ENCODE data around the gene ARHGEF17.

ARHGEF17 gene

GRCh38 chr11:73382183-73382582 lies 74.1 kb downstream of the ARHGEF17 start:
- TF ChIP-seq ZNF274 (IDR thresholded peaks at IDR 0.05; ENCODE audit: low read depth, low read length): no peak
- H3K4me3 ChIP-seq (ENCODE audit: low read length): no peak overlapping the region

DNA sequence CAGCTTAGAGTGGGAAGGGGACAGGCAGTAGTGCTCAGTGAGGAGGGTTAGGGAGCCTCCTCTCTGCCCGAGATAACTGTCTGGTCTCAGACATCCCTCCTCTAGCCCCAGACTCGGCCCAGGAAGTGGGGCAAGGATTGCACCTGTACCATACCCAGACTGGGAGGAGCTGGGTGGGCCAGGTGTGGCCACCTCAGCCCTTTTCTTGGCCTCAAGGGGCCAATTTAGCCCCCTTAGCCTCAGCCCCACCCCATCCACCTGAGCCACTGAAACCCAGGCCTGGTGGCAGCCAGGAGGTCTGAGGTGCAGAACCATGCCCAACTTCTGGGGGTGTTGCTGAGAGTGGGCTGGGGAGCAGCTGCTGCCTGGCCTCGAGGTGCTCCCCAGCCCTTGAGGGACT lies 74.7 kb downstream of the ARHGEF17 start:
- no peak overlapping the region; the same call in 1 of the 2 replicates for H3K4me3 ChIP-seq (ENCODE audit: low read length)
- no peak for TF ChIP-seq ZNF274 (IDR thresholded peaks at IDR 0.05; ENCODE audit: low read depth, low read length)

- no peak for TF ChIP-seq ZNF274 (IDR thresholded peaks at IDR 0.05; ENCODE audit: low read depth, low read length)
- no peak overlapping the region; the same call in 1 of the 2 replicates for H3K4me3 ChIP-seq (ENCODE audit: low read length)
Measured at GRCh38 chr11:73383249-73384124, 75.4 kb downstream of the ARHGEF17 start.

DNA sequence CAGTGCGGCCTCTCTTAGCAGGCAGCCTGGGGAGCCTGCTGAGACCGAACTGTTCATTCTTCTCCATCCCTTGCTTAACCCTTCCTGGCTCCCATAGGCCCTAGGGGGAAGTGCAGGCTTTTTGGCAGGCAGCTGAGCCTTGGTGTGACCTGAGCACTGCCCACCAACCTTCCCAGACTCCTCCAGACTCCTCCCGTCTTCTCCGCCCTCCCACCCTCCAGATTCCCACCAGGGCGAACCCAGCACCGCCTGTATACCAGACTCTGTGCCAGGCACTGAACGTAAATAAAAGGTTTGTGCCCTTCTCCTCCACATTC lies 76.0 kb downstream of the ARHGEF17 start:
- H3K4me3 ChIP-seq (ENCODE audit: low read length): no peak overlapping the region
- no peak for TF ChIP-seq ZNF274 (IDR thresholded peaks at IDR 0.05; ENCODE audit: low read depth, low read length)

- no peak overlapping the region for H3K4me3 ChIP-seq (ENCODE audit: low read length)
Measured at GRCh38 chr11:73384531-73384871, 76.4 kb downstream of the ARHGEF17 start.

GRCh38 chr11:73384872-73385689 lies 77.0 kb downstream of the ARHGEF17 start:
- TF ChIP-seq ZNF274 (IDR thresholded peaks at IDR 0.05; ENCODE audit: low read depth, low read length): no peak
- peak overlapping the region; percentile 3; the same call in 1 of the 2 replicates for H3K4me3 ChIP-seq (ENCODE audit: low read length)

More at GRCh38 chr11:73384531-73384871, 76.4 kb downstream of the ARHGEF17 start:
- TF ChIP-seq ZNF274 (IDR thresholded peaks at IDR 0.05; ENCODE audit: low read depth, low read length): no peak

GRCh38 chr11:73386016-73386415 lies 77.9 kb downstream of the ARHGEF17 start:
- TF ChIP-seq ZNF274 (IDR thresholded peaks at IDR 0.05; ENCODE audit: low read depth, low read length): no peak
- peak overlapping the region; percentile 3; the same call in 1 of the 2 replicates for H3K4me3 ChIP-seq (ENCODE audit: low read length)

DNA sequence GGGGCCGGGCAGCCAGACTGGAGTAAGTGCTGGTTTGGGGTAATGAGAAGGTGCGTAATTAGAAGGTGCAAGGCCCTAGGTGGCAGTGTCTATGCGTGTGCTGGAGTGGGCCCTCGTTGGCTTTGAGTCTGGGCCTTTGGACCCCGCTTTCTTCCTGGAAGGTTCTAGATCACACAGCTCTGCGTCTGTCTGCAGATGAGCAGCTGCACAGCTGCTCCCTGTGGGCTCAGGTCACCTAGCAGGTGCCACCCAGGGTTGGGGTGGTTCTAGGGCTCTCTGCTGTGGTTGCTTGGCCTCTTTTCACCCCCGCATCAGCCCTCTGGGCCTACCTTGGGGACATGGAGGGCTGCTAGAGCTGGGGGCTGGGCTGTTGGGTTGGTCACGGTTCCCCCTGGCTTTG lies 78.5 kb downstream of the ARHGEF17 start:
- no peak for TF ChIP-seq ZNF274 (IDR thresholded peaks at IDR 0.05; ENCODE audit: low read depth, low read length)
- peak overlapping the region; percentile 3; the same call in 1 of the 2 replicates for H3K4me3 ChIP-seq (ENCODE audit: low read length)

- TF ChIP-seq ZNF274 (IDR thresholded peaks at IDR 0.05; ENCODE audit: low read depth, low read length): no peak
- H3K4me3 ChIP-seq (ENCODE audit: low read length): no peak overlapping the region
Measured at GRCh38 chr11:73387594-73388264, 79.7 kb downstream of the ARHGEF17 start.

DNA sequence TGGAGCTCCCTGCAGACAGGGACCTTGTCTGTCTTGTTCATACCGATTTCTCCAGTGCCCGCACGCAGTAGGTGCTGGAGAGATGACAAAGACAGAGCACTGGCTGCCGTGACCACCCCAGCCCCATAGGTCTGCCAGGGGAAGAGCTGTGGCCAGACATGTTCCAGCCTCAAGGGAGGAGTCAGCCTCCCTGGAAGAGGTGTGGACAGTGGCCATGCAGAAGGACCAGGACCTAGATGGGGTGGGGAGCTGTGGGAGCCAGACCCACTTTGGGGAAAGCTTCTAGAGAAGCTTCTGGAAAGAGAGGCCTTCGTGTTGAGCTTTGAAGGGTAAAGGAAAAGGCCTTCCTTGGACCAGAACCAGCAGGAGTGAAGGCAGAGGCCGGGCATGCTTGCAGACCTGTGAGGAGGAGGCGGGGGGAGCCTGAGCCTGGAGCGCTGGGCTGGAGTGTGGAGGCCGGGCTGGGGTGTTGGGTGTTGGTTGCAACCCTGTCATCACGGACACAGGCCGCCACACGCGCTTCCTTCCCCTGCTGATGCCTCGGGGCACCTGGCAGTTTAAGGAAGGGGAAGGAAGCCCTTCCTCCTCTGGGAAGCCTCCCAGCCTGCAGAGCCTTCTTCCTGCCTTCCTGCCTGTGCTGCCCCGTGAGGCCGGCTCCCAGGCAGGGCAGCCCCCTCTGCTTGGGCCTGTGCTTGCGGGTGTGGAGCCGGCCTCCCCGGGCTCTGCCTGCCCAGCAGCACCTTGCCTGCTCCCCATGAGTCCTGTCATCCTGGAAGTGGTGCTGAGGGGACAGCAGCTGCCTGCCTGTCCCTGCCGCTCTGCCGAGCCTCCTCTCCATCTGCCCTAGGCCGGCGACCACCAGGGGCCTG lies 80.4 kb downstream of the ARHGEF17 start:
- TF ChIP-seq ZNF274 (IDR thresholded peaks at IDR 0.05; ENCODE audit: low read depth, low read length): no peak

GRCh38 chr11:73389134-73389525 lies 81.1 kb downstream of the ARHGEF17 start:
- H3K4me3 ChIP-seq (ENCODE audit: low read length): no peak overlapping the region
- no peak for TF ChIP-seq ZNF274 (IDR thresholded peaks at IDR 0.05; ENCODE audit: low read depth, low read length)

More for the DNA sequence above, 80.4 kb downstream of the ARHGEF17 start:
- H3K4me3 ChIP-seq (ENCODE audit: low read length): no peak overlapping the region

DNA sequence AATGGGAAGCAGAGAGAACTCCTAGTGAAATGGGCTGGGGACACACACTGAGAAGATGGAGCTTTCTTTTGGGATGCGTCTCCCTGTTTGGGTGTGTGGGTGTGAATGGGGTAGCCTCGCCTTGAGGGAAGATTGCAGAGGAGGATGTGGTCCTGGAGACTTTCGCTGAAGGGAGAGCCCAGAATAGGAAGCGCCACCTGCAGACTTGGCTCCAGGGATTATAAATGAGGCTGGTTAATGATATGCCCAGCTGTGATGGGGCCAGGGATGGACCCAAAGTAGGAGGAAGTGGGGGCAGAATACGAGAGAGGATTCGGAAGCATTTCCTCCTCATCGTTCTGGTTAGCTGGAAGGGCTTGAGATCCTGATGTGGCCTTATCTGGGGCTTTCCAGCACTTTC lies 81.8 kb downstream of the ARHGEF17 start:
- no peak overlapping the region for H3K4me3 ChIP-seq (ENCODE audit: low read length)
- TF ChIP-seq ZNF274 (IDR thresholded peaks at IDR 0.05; ENCODE audit: low read depth, low read length): no peak

Data from GM08714 (cell line).